Upper lobe of right lung (tissue), 1 donor: ENCODE results near the gene SPI1. TPM values are rescaled to one million over a fixed set of nuclear protein-coding genes. Genes with fewer than 3 reads are reported as not detected.

ENCODE experiments used
- ATAC-seq: fragments of 200-7000 bp; cut with Tn5 transposase; one replicate; pipeline ENCODE4 v1.9.1; 2020; ENCODE audit warnings: mild to moderate bottlenecking, moderate library complexity
- DNase-seq: peaks from one replicate; pipeline ENCODE4 v3.0.0-alpha.2; 2020
- H3K27ac ChIP-seq: fragments of 200-600 bp; one replicate; pipeline ENCODE4 v1.8.0; 2022
- H3K27me3 ChIP-seq: fragments of 200-600 bp; one replicate; pipeline ENCODE4 v1.8.0; 2022; ENCODE audit warnings: mild to moderate bottlenecking
- H3K36me3 ChIP-seq: fragments of 200-600 bp; one replicate; pipeline ENCODE4 v1.8.0; 2022
- H3K4me1 ChIP-seq: fragments of 200-600 bp; one replicate; pipeline ENCODE4 v1.8.0; 2022
- H3K4me3 ChIP-seq: fragments of 200-600 bp; one replicate; pipeline ENCODE4 v1.8.0; 2022; ENCODE audit warnings: mild to moderate bottlenecking
- H3K9me3 ChIP-seq: fragments of 200-600 bp; one replicate; pipeline ENCODE4 v1.8.0; 2022
- CTCF ChIP-seq: fragments of 200-600 bp; IDR thresholded peaks from one replicate; pipeline ENCODE4 v1.8.0; 2022; ENCODE audit warnings: antibody characterized with exemption
- intact Hi-C: fragments of 100-400 bp; cut with DNase I; formaldehyde crosslinking; loops from one replicate; pipeline ENCODE4 v1.11.0; 2022
- total RNA-seq: library from RNA; stranded (reverse); fragmentation: NEBNext Ultra II Directional; extraction: Animal tissue kit (Norgen Biotek cat#: 25700); gene quantifications from one replicate; pipeline ENCODE4 v1.2.1, GENCODE V29; 2021
- donor health status: DM: no; HTN: yes; CAD: no; lungs with severe emphysema.

SPI1 gene
- total RNA-seq, 1 donor from 2014 or later: 168 TPM

GRCh38 chr11:47328449-47329390 is 49.6 kb downstream of the SPI1 start:
- intact Hi-C loops: no loop called here
- DNase-seq: no peak
- TF ChIP-seq CTCF: no peak
- no peaks in the 10 kb centered on the region for H3K9me3 ChIP-seq
- H3K27me3 ChIP-seq: no peaks in the 10 kb centered on the region
- H3K27ac ChIP-seq: no peak overlapping the region
- H3K4me1 ChIP-seq: no peaks in the 10 kb centered on the region
- peaks cover 46% of the 10 kb centered on the region for H3K36me3 ChIP-seq
- no peak for ATAC-seq
- no peak overlapping the region for H3K4me3 ChIP-seq

GRCh38 chr11:47327949-47328348 is 50.4 kb downstream of the SPI1 start:
- intact Hi-C loops: no loop called here
- no peak overlapping the region for H3K4me3 ChIP-seq
- no peaks in the 10 kb centered on the region for H3K27me3 ChIP-seq
- no peak overlapping the region for H3K27ac ChIP-seq
- peaks cover 46% of the 10 kb centered on the region for H3K36me3 ChIP-seq
- DNase-seq (no peak), ATAC-seq (no peak)
- no peak for TF ChIP-seq CTCF
- H3K4me1 ChIP-seq: no peaks in the 10 kb centered on the region
- H3K9me3 ChIP-seq: no peaks in the 10 kb centered on the region

- no peak for DNase-seq
- ATAC-seq: no peak
- no peak for TF ChIP-seq CTCF
Observed at GRCh38 chr11:47327025-47327424, 51.3 kb downstream of the SPI1 start.

GRCh38 chr11:47326198-47326597 is 52.1 kb downstream of the SPI1 start:
- no peak for TF ChIP-seq CTCF
- Histone ChIP-seq H3K36me3 (peaks cover 46% of the 10 kb centered on the region), H3K27ac (no peak overlapping the region), H3K4me3 (no peak overlapping the region), H3K4me1 (no peaks in the 10 kb centered on the region), H3K9me3 (no peaks in the 10 kb centered on the region), H3K27me3 (no peaks in the 10 kb centered on the region)
- ATAC-seq (no peak), DNase-seq (no peak)
- intact Hi-C loops: no loop called here

More at GRCh38 chr11:47327025-47327424, 51.3 kb downstream of the SPI1 start:
- Histone ChIP-seq H3K9me3 (no peaks in the 10 kb centered on the region), H3K4me3 (no peak overlapping the region), H3K36me3 (peaks cover 46% of the 10 kb centered on the region), H3K4me1 (no peaks in the 10 kb centered on the region), H3K27me3 (no peaks in the 10 kb centered on the region), H3K27ac (no peak overlapping the region)
- intact Hi-C loops: no loop called here

GRCh38 chr11:47325271-47326041 is 52.9 kb downstream of the SPI1 start:
- TF ChIP-seq CTCF: no peak
- H3K36me3 ChIP-seq: peaks cover 42% of the 10 kb centered on the region
- H3K27me3 ChIP-seq: no peaks in the 10 kb centered on the region
- H3K9me3 ChIP-seq: no peaks in the 10 kb centered on the region
- DNase-seq: no peak
- no peak overlapping the region for H3K4me3 ChIP-seq
- intact Hi-C loops: no loop called here
- H3K27ac ChIP-seq: no peak overlapping the region
- no peak for ATAC-seq
- H3K4me1 ChIP-seq: no peaks in the 10 kb centered on the region
